ENCODE measurements around the gene BABAM2. TPM values are rescaled to one million over a fixed set of nuclear protein-coding genes. Genes with fewer than 3 reads are reported as not detected.
A peak's percentile ranks its signal among the peaks of the same experiment; 100 is the strongest.

Gene BABAM2
- polyA plus RNA-seq, 3 donors, result 33.2 to 52.8 (median 49.3) TPM

GRCh38 chr2:28359222-28360057 lies 468.9 kb downstream of the BABAM2 start:
- Histone ChIP-seq H4K20me1 (ENCODE audit: insufficient read depth, low read length) (no peaks in the 10 kb centered on the region), H3K9ac (ENCODE audit: insufficient read depth, low read length, poor library complexity, severe bottlenecking) (peak overlapping the region; percentile 56), H3K4me3 (replicated peaks in 1 of 3; ENCODE audit: low read depth in 2 of 3, low read length in 3 of 3) (peak overlapping the region in 1 of 3 experiments; percentile 40), H3K79me2 (ENCODE audit: insufficient read depth, low read length) (no peaks in the 10 kb centered on the region), H3K4me1 (ENCODE audit: control insufficient read depth in 1 of 2, insufficient read depth in 2 of 2, low read length in 2 of 2) (peaks cover 29 to 34% of the 10 kb centered on the region in 2 donors), H2AFZ (ENCODE audit: insufficient read depth, low read depth, low read length, poor library complexity, severe bottlenecking) (peak overlapping the region; percentile 36), H3K27ac (ENCODE audit: low read depth in 1 of 2, low read length in 2 of 2) (peak overlapping the region; percentile 63 to 80), H3K27me3 (ENCODE audit: control insufficient read depth in 2 of 2, insufficient read depth in 2 of 2, low read length in 2 of 2) (no peaks in the 10 kb centered on the region), H3K36me3 (replicated peaks in 1 of 2; ENCODE audit: control insufficient read depth in 1 of 2, insufficient read depth in 2 of 2, low read length in 2 of 2) (no peaks in the 10 kb centered on the region), H3K4me2 (replicated peaks; ENCODE audit: extremely low read depth, low read length, poor library complexity, severe bottlenecking) (peak overlapping the region; percentile 43), H3K9me3 (replicated peaks in 1 of 2; ENCODE audit: control insufficient read depth in 1 of 2, insufficient read depth in 1 of 2, low read length in 2 of 2) (no peaks in the 10 kb centered on the region)
- H3K36me3 Mint-ChIP-seq, result peaks cover 0 to 23% of the 10 kb centered on the region in 2 donors
- H3K9me3 Mint-ChIP-seq, result peaks cover 0 to 5% (median 0%) of the 10 kb centered on the region in 7 donors
- peak overlapping the region; percentile 85 to 97 (median 94) for H3K27ac Mint-ChIP-seq
- no peak for TF ChIP-seq CTCF (IDR thresholded peaks at IDR 0.05)
- H3K27me3 Mint-ChIP-seq (ENCODE audit: low read depth in 3 of 3), result peaks cover 5 to 27% (median 23%) of the 10 kb centered on the region in 3 donors
- intact Hi-C loops (cut with micrococcal nuclease), result loop anchor here (2.0 kb wide), 1 partner anchor 31 kb away; no protein-coding TSS in a partner anchor
- H3K4me1 Mint-ChIP-seq, result peaks cover 57% of the 10 kb centered on the region
- peak; percentile 96 to 98 (median 96) for DNase-seq
- peak overlapping the region; percentile 72 to 83 for H3K4me3 Mint-ChIP-seq
- 12% methylated on average over 15 of the region's 28 CpGs for WGBS (ENCODE audit: insufficient coverage)

DNA sequence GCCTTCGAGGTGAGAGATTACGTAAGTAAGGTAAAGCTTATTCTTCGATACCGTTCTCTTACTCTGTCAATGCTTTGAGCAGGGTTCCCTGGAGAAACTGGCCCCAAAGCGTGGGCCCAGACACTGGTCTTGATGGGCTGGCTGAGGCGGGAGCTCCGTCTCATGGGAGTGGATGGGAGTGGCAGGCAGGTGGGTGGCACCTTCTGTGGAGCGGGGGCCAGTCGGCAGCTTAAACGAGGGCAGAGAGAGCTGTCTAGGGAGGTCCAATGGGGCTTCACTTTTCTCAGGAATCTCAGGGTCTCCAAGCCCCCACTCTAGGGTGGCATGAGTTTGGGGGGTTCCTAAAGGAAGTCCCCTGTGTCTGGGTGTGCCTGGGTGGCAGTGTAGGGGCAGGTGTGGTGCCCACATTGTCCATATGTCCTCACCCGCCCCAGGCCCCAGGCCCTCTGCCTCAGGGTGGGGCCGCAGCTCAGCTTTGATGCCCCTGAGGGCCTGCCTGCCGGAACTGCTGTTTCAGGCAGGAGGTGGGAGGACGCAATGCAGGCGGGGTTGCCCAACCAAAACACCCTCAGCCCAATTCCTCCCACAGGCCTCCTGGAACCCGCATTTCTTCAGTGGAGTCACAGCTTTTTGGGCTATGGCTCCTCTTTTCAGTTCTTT lies 469.7 kb downstream of the BABAM2 start:
- 48% methylated on average over 7 of the region's 16 CpGs for WGBS (ENCODE audit: insufficient coverage)
- Histone ChIP-seq H3K9me3 (replicated peaks in 1 of 2; ENCODE audit: control insufficient read depth in 1 of 2, insufficient read depth in 1 of 2, low read length in 2 of 2) (no peaks in the 10 kb centered on the region), H3K27me3 (ENCODE audit: control insufficient read depth in 2 of 2, insufficient read depth in 2 of 2, low read length in 2 of 2) (no peaks in the 10 kb centered on the region), H3K4me2 (replicated peaks; ENCODE audit: extremely low read depth, low read length, poor library complexity, severe bottlenecking) (peak overlapping the region; percentile 39), H3K27ac (ENCODE audit: low read depth in 1 of 2, low read length in 2 of 2) (peak overlapping the region; percentile 63 to 80), H3K9ac (ENCODE audit: insufficient read depth, low read length, poor library complexity, severe bottlenecking) (peak overlapping the region; percentile 56), H2AFZ (ENCODE audit: insufficient read depth, low read depth, low read length, poor library complexity, severe bottlenecking) (peak overlapping the region; percentile 48), H3K4me3 (replicated peaks in 1 of 3; ENCODE audit: low read depth in 2 of 3, low read length in 3 of 3) (peak overlapping the region in 1 of 3 experiments; percentile 40), H4K20me1 (ENCODE audit: insufficient read depth, low read length) (no peaks in the 10 kb centered on the region), H3K79me2 (ENCODE audit: insufficient read depth, low read length) (no peaks in the 10 kb centered on the region), H3K36me3 (replicated peaks in 1 of 2; ENCODE audit: control insufficient read depth in 1 of 2, insufficient read depth in 2 of 2, low read length in 2 of 2) (no peaks in the 10 kb centered on the region), H3K4me1 (ENCODE audit: control insufficient read depth in 1 of 2, insufficient read depth in 2 of 2, low read length in 2 of 2) (peaks cover 29 to 34% of the 10 kb centered on the region in 2 donors)
- DNase-seq, result peak; percentile 65 to 75 (median 69)
- TF ChIP-seq CTCF (IDR thresholded peaks at IDR 0.05), result no peak
- Mint-ChIP-seq H3K4me1 (peaks cover 59% of the 10 kb centered on the region), H3K27ac (peak overlapping the region; percentile 38 to 97 (median 94)), H3K9me3 (peaks cover 0 to 5% (median 0%) of the 10 kb centered on the region in 7 donors), H3K4me3 (peak overlapping the region; percentile 57 to 58), H3K36me3 (peaks cover 0 to 23% of the 10 kb centered on the region in 2 donors), H3K27me3 (ENCODE audit: low read depth in 3 of 3) (peaks cover 5 to 27% (median 26%) of the 10 kb centered on the region in 3 donors)
- intact Hi-C loops (cut with micrococcal nuclease), result loop anchor here (2.0 kb wide), 1 partner anchor 31 kb away; no protein-coding TSS in a partner anchor
